Glomerular visceral epithelial cell (primary cell): Measurements from ENCODE around the gene PIK3R2.

Experiments
- DNase-seq: peaks from one replicate; pipeline ENCODE4 v3.0.0-alpha.2; 2016; ENCODE audit errors: extremely low spot score

The PIK3R2 gene

DNA sequence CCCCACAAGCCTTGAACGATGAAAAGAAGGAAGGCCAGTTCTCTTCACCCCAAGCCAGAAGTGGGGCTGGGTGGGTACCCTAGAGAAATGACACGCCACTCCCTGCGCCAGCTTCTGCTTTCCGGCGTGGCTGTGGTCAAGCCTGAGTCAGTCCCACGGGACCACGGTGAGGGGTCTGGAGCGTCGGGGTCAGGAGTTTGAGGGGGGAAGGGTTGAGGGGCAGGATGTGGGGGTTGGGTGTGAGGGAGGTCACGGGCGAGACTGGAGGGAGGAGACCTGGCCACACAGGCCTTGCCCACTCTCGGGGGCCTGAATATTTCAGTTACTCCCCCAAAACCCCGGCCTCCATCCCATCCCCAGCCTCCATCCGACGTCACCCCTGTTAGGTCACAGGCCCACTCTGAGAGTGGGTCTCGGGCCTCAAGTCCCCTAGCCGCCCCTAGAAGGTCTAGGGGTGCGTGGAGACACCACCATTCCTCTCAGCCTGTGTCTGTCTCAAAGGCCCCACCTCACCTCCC lies 20.1 kb downstream of the PIK3R2 start:
- no peak for DNase-seq

DNA sequence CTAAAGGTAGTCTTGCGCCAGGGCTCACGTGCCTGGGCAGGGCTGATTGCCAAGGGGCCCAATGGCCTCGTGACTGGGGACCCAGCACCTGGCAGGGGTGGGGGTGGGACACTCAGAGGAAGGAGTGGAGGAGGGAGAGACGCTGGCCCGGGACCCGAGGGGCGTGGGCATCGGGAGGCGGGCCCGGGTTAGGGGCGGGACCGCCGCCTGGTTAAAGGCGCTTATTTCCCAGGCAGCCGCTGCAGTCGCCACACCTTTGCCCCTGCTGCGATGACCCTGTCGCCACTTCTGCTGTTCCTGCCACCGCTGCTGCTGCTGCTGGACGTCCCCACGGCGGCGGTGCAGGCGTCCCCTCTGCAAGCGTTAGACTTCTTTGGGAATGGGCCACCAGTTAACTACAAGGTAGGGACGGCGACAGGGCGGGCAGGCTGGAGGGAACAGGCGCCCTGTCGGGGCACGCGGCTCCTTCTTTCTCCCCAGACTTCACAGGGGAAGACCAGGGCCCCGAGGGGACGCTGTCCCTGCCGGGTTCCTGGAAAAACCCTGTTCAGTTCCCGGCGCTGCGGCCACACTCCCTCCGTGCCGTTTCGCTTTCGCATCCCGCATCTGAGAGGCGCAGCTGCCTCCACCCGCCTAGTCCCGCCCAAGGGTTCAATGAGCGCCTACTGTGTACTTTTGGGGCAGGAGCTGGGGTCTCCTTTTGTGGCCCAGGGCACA lies 20.8 kb downstream of the PIK3R2 start, which contains the start of gene IFI30:
Gene IFI30, plus strand, starts transcription at position 242 of the 717 bp plus-strand sequence. Its CDS starts 29 bp downstream, at position 271.
- peak; percentile 63 for DNase-seq

DNA sequence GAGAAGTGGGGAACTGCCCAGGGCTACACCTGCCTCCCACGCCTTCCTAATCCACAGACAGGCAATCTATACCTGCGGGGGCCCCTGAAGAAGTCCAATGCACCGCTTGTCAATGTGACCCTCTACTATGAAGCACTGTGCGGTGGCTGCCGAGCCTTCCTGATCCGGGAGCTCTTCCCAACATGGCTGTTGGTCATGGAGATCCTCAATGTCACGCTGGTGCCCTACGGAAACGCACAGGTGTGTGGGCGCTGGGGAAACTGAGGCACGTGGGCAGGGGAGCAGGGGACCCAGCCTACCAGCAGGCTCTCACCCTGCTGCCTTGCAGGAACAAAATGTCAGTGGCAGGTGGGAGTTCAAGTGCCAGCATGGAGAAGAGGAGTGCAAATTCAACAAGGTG lies 22.0 kb downstream of the PIK3R2 start:
- no peak for DNase-seq

DNA sequence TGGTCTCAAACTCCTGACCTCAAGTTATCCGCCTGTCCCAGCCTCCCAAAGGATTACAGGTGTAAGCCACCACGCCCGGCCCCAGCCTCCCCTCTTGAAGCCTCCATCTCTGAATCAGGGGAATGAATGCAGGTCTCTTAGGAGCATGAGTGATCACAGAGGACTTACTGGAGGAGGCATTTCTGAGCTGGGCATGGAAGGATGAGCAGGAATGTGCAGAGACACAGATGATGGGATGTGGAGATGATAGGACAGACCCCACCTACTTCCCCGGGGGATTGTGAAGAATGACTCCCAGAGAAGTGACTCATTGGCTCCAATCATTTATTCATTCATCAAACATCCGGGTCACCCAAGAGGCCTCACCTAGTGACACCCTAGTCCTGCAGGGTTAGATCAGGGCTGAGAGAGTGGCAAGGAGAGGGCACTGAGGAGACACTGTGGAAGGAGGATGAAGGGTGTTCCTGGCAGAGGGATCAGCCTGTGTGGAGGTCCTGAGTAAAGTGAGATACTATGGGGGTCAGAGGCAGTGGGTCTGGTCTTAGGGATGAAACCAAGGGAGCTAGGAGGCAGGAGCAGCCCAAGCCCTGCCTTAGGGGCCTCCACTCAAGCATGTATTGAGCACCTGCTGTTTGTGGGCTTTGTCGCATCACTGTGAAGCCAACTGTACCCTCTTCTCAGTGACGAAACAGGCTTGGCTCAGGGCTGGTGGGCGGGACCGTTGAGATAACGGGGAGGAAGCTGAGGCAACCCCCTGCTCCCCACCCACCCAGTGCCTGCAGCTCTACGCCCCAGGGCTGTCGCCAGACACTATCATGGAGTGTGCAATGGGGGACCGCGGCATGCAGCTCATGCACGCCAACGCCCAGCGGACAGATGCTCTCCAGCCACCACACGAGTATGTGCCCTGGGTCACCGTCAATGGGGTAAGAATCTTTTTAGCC lies 23.7 kb downstream of the PIK3R2 start:
- DNase-seq: no peak

DNA sequence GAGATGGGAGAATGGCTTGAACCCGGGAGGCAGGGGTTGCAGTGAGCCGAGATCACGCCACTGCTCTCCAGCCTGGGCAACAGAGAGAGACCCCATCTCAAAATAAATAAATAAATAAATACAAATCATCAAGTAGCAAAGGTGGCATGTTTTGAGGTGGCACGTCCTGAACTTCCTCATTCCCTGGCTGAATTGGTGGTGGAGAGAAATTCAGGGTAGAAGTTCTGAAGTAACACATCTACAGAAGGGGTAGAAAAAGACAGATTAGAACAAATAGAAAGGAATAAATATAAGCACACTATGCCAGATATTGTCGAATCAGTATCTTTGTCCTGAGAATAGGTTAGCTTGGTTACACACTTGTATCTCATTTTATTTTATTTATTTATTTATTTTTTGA lies 27.0 kb downstream of the PIK3R2 start:
- DNase-seq: no peak

DNA sequence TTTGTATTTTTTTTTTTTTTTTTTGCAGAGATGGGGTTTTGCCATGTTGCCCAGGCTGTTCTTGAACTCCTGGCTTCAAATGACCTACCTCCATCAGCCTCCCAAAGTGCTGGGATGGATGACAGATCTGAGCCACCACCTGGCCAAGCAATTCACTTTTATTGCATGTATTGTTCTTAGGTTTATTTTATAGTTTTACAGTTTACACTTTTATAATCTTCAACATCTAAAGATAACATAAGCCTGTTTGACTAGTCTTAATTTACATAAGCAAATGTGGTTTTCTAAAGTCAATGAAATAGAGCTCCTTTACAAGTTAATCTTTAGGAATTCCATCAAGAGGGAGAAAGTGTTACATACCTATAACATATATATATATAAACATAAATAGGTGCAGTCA lies 30.6 kb downstream of the PIK3R2 start:
- DNase-seq: no peak

DNA sequence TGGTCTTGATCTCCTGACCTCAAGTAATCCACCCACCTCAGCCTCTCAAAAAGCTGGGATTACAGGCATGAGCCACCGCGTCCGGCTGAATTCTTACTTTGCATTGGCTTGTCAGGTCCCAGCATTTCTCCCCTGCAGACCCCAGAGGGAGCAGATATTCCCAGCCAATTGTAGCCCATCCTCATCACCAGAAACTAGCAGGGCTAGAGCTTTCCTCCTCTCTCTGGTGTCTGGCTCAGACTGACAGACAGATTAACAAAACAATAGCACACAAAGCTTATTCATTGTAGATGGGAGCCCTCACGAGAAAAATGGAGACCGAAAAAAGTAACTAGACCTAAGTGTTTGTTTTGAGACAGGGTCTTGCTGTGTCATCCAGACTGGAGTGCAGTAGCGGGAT lies 32.6 kb downstream of the PIK3R2 start:
- no peak for DNase-seq

DNA sequence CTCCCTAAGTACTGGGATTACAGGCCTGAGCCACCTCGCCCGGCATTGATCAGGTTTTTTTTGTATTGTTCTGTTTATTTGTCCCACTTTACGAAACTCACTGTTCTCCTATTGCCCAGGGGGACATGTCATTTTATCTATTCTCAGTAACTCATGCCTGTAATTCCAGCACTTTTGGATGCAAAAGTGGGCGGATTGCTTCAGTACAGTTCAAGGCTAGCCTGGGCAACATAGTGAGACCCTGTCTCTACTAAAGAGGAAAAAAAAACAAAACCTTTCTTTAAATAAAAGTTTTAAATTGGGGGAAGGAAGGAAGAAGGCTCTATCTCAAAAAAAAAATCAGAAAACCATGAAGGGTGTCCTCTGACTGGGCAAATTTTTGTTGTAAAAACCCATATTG lies 37.3 kb downstream of the PIK3R2 start:
- no peak for DNase-seq

DNA sequence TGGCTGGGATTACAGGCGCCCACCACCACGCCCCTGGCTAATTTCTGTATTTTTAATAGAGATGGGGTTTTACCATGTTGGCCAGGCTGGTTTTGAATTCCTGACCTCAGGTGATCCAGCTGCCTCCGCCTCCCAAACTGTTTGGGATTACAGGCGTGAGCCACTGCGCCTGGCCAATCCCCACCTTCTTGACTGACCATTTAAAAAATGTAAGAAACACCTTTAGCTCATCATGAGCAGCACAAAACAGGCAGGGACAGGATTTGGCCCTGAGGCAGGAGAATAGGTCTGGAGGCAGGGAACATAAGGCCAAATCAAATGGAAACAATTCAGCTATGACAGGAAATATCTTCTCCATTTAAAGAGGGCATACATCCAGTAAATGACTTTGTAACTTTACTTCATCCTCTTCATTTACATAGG lies 38.7 kb downstream of the PIK3R2 start:
- no peak for DNase-seq

DNA sequence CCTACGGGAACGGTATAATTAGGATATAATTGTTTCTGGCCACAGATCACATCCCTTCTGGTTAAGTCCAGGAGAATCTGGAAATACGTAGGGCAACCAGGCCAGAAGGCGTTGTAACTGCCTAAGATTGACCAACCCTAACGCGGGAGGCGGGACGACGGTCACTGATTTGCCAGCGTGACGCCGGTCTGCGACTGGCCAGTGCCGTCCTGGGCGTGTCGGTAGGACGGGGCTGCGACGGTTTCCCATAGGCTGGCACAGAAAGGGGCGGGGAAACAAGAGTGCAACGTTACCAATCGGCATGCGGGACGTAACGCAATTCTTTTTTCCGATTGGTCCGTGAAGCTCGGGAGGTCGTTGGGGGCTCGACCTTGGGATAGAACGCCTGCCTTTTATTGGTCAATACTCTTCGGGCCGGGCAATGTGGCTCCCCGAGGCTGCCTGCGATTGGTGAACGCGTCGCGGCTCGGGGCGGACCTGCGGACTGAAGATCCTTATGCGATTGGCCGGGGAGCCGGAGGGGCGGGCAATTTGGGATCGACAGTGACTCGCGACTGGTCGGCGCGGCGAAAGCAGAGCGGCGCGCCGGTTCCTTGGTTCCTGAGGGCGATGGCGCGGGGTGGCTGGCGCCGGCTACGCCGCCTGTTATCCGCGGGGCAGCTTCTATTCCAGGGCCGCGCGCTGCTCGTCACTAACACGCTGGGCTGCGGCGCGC lies 39.9 kb downstream of the PIK3R2 start, which contains the start of gene MPV17L2:
Gene MPV17L2, plus strand, starts transcription at position 546 of the 715 bp plus-strand sequence. Its CDS starts 64 bp downstream, at position 610.
- peak; percentile 100 for DNase-seq

DNA sequence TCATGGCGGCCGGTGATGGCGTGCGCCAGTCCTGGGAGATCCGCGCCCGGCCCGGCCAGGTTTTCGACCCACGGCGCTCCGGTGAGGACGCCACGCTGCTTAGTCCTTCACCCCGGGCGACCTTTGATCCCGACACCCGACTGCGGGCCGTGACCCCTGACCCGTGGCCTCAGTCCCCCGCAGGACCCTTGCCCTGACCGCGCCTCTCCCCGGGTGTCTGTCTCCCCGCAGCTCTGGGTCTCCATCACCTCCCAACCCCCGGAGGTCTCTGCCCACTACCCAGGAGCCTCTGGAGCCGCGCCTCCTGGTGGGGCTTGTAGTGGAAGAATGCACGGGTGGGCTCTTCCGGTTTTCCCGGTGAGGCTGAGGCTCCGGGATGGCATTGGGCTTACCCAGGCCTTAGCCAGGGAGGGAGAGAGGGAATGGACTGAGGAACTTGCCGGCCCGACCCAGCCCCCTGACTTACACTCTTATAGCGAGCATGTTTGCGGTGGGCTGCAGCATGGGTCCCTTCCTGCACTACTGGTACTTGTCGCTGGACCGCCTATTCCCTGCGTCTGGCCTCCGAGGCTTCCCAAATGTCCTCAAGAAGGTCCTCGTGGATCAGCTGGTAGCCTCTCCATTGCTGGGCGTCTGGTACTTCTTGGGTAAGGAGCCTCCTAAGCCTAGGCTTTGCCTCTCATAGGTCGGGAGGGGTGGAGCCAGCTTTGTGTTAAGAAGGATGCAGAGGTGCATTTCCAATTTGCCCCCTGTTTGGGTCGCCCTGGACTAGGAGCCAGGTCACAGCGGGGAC lies 40.6 kb downstream of the PIK3R2 start:
- no peak for DNase-seq

DNA sequence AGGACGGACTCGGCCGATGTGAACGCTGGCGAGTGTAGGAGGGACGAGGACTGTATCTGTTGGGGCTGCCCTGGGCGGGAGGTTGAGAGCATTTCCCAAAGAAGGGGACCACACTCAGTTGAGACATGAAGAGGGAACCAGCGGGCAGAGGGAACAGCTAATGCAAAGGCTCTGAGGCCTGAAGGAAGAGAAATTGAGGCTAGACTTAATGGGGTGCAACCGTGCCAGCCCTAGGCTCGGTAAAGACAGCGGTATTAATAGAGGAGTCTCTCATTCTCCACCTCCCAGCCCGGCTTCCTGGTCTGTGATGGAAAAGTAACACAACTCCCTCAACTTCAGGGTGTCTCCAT lies 41.2 kb downstream of the PIK3R2 start:
- DNase-seq: no peak

DNA sequence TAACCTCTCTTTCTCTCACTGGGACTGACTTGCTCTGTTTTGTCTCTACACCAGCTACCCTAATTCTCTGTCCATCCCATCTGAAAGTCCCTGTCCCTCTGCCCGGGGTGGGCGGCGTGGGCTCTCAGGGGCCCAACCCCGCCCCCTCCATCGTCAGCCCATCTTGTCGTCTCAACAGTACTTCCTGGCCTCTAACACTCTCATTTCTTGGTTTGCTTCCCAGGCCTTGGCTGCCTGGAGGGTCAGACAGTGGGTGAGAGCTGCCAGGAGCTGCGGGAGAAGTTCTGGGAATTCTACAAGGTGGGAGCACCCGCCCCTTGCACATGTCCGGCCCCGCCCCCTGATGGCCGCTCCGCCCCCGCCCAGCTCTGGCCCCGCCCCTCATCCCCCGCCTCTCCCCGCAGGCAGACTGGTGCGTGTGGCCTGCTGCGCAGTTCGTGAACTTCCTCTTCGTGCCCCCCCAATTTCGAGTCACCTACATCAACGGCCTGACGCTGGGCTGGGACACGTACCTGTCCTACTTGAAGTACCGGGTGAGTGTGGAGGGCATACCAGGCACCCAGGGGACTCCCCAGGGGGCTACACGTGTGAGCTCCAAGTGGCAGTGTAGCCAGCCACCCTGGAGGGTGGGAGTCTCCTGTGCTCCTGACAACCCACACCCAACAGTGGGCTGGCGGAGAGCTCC lies 41.7 kb downstream of the PIK3R2 start:
- DNase-seq: no peak

DNA sequence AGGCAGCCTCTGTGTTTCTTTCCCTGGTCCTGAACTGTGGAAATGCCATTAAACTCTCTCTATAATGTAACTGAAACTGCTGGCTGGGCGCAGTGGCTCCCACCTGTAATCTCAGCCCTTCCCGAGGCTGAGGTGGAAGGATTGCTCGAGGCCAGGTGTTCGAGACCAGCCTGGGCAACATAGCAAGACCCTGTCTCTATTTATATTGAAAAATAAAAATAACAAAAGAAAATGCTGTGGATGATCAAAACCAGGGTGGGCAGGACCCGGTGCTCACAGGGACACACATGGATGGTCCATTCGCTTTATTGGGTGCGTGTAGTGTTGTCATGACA lies 43.5 kb downstream of the PIK3R2 start:
- no peak for DNase-seq

DNA sequence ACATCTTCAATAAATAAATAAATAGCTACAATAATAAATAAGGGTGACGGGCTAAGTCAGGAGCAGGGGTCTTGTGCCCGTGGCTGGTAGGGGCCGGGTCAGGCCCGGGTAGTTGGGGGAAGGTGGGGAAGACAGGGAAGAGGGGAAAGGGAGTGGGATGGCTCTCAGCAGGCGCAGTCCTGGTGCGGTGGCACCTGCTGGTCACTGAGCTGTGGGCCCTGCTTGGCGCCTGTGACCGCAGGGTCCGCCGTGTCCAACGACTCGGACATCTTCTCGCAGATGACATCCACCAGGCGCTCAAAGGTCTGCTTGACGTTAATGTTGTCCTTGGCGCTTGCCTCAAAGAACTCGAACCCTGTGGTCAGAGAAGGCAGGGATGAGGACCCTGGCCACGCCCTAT lies 44.3 kb downstream of the PIK3R2 start:
- no peak for DNase-seq

DNA sequence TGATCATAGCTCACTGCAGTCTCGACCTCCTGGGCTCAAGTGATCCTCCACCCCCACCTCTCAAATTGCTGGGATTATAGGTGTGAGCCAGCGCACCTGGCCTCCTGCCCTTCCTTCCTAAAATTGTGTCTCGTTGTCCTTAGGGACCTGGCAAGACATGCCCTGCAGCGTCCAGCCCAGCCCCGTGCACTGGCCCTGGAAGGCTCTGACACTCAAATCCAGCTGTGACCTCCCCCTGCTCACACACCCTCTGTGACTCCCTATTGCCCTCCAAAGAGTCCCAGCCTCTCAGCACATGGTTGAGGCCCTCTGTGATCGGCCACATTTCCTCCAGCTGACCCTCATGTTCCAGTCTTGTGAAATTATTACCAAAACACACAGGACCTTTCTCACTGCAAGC lies 45.0 kb downstream of the PIK3R2 start:
- no peak for DNase-seq

DNA sequence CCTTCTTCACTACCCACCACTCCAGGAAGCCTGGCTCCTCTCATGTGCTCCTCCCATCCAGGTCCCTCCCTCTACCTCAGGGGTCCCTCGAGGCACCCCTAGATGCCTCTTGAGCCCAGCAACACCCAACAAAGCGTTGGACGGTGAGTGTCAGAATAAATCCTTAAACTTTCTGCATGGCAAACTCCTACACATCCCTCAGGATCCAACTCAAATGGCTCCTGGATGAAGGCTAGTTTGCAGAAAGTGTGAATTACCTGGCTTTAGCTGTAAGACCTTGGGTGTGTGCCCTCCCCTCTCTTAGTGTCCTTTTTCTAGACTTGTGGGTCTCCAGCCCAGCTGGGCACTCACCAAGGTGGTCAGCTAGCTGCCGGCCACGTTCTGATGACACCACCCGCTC lies 45.4 kb downstream of the PIK3R2 start:
- no peak for DNase-seq

DNA sequence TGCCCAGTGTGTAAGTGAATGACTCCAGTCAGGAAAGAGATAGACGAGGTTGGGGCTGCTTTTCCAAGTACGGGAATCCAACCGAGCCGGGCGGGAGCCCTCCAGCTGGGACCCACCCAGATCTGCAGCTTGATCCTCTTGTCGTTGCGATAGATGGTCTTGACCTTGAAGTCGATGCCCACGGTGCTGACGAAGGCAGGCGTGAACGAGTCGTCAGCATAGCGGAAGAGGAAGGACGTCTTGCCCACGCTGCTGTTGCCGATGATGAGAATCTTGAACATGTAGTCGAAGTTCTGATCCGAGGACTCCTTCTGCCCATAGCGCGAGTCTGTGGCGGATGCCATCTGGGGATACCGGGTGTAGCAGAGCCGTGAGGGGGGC lies 49.4 kb downstream of the PIK3R2 start:
- no peak for DNase-seq

DNA sequence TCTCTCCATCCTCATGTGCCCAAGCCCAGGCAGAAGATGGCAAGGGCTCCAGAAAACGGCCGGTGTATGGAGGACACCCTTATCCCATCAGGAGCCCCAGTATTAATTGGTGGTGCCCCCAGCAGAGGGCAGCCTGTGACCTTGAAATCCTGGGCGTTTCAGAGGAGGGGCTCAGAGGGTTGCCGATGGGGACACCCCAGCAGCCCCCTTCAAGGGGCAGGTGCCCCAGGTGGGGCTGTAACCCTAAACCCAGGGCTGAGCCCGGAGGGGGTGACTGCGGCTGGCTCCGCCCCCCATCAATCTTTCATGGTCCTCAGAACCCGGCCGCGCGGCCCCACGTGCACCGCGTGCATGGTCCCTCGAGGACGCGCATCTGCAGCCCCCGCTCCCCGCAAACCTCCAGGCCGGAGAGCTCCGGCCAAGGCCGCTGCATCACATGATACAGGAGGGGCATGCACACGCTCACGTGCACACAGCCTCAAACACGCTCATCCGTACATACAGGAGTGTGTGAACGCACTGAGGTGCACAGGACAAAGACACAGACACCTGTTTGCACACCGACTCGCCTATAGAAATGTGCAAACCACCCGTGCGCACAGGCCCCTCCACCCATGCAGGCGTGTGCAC lies 49.9 kb downstream of the PIK3R2 start:
- no peak for DNase-seq

DNA sequence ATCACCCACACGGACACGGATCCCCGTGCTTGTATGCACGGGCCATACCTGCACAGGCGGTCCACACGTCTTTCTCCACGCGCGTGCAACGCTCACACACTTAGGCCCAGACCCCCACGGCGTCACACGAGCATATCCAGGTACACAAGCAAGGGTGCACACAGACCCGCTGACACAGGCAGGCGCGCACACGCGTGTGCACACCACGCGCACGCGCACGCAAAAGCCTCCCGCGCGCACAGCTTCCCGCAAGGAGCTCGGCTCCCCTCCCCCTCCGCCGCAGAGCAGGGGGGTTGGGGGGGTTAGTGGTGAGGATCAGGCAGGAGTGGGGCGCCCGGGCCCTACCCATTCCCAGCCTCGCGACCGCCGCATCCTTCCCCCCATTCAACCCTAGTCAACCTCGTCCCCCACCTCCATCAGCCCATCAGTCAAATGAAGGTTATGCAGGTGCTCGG lies 50.5 kb downstream of the PIK3R2 start:
- peak; percentile 29 for DNase-seq
